Vagina (tissue), 2 donors: Measurements from ENCODE around the gene DBX1. TPM values are rescaled to one million over a fixed set of nuclear protein-coding genes. Genes with fewer than 3 reads are reported as not detected.

Experiments used
- DNase-seq, 2 donors: peaks; one replicate each; pipeline ENCODE4 v3.0.0-alpha.2; 2017; ENCODE audit errors: extremely low spot score in 2 of 2
- H3K27ac ChIP-seq: fragments of 200-600 bp; sonication (generic); one replicate; pipeline ENCODE4 v1.5.1; 2019
- H3K27me3 ChIP-seq: fragments of 200-600 bp; sonication (generic); one replicate; pipeline ENCODE4 v1.5.1; 2019
- H3K36me3 ChIP-seq, 2 donors: fragments of 200-600 bp; sonication (generic); one replicate each; pipeline ENCODE4 v1.5.1; 2017 to 2019
- H3K4me1 ChIP-seq: fragments of 200-600 bp; sonication (generic); one replicate; pipeline ENCODE4 v1.5.1; 2019
- H3K4me3 ChIP-seq, 2 donors: fragments of 200-600 bp; sonication (generic); 1 replicate in 1 of 2; 2 replicates in 1 of 2; pipeline ENCODE4 v1.5.1; 2016 to 2019
- H3K9me3 ChIP-seq: fragments of 200-600 bp; sonication (generic); one replicate; pipeline ENCODE4 v1.5.1; 2019
- CTCF ChIP-seq, 3 experiments: fragments of 450-650 bp in 2 of 3; fragments of 200-600 bp in 1 of 3; sonication (generic) in 1 of 3; IDR thresholded peaks; one replicate each; pipeline ENCODE4 v1.5.1; 2017 to 2019; ENCODE audit warnings: antibody characterized with exemption in 3 of 3, mild to moderate bottlenecking in 2 of 3, moderate library complexity in 2 of 3
- POLR2A ChIP-seq, 2 donors: fragments of 450-650 bp; IDR thresholded peaks; one replicate each; pipeline ENCODE4 v1.6.1; 2017; ENCODE audit warnings: antibody characterized with exemption in 2 of 2, mild to moderate bottlenecking in 2 of 2, moderate library complexity in 2 of 2
- POLR2AphosphoS5 ChIP-seq, 2 donors: sonication (generic); formaldehyde crosslinking; IDR thresholded peaks; one replicate each; pipeline ENCODE4 v1.9.0; 2017; ENCODE audit warnings: antibody characterized with exemption in 2 of 2, mild to moderate bottlenecking in 2 of 2, low read depth in 1 of 2; ENCODE audit not compliant: insufficient read depth in 1 of 2
- intact Hi-C: fragments of 100-400 bp; cut with DNase I; formaldehyde crosslinking; loops from one replicate; pipeline ENCODE4 v1.15.1; 2023
- total RNA-seq: library from RNA; depleted of rRNA; stranded (reverse); fragments of >200 nt; gene quantifications from one replicate; pipeline ENCODE4 v1.2.3, GENCODE V29; 2016

DBX1 gene
- total RNA-seq, 1 donor from 2014 or later, result not detected

GRCh38 chr11:20110908-20111669 lies 49.2 kb downstream of the DBX1 start:
- TF ChIP-seq POLR2A (IDR thresholded peaks at IDR 0.05) (no peak), POLR2AphosphoS5 (IDR thresholded peaks at IDR 0.05; ENCODE audit: insufficient read depth in 1 of 2, low read depth in 1 of 2) (peak; percentile 14 to 74), CTCF (IDR thresholded peaks at IDR 0.05) (peak; percentile 21 to 65 (median 45))
- H3K27ac ChIP-seq, result peak overlapping the region; percentile 87
- H3K4me1 ChIP-seq, result peaks cover 32% of the 10 kb centered on the region
- DNase-seq, result no peak
- peaks cover 0 to 35% of the 10 kb centered on the region in 2 donors for H3K36me3 ChIP-seq
- H3K27me3 ChIP-seq, result no peaks in the 10 kb centered on the region
- no peak overlapping the region for H3K4me3 ChIP-seq
- H3K9me3 ChIP-seq, result no peaks in the 10 kb centered on the region
- intact Hi-C loops, result no loop called here

GRCh38 chr11:20109731-20110445 lies 50.4 kb downstream of the DBX1 start:
- no peak for DNase-seq
- no peak for TF ChIP-seq CTCF (IDR thresholded peaks at IDR 0.05)
- TF ChIP-seq POLR2AphosphoS5 (IDR thresholded peaks at IDR 0.05; ENCODE audit: insufficient read depth in 1 of 2, low read depth in 1 of 2), result no peak
- no peak overlapping the region for H3K4me3 ChIP-seq
- H3K27ac ChIP-seq, result peak overlapping the region; percentile 3
- H3K9me3 ChIP-seq, result no peaks in the 10 kb centered on the region
- intact Hi-C loops, result no loop called here
- no peaks in the 10 kb centered on the region for H3K27me3 ChIP-seq
- H3K36me3 ChIP-seq, result peaks cover 0 to 34% of the 10 kb centered on the region in 2 donors
- peaks cover 32% of the 10 kb centered on the region for H3K4me1 ChIP-seq

Other genes starting within 250 kb of the DBX1 start
- gene HTATIP2, start 203.2 kb upstream of the DBX1 start, total RNA-seq, result 35.1 TPM
- 17.7 TPM for gene PRMT3, start 227.2 kb upstream of the DBX1 start, total RNA-seq